WTC11 (cell line): ENCODE results near the gene TRIAP1. TPM values are rescaled to one million over a fixed set of nuclear protein-coding genes. Genes with fewer than 3 reads are reported as not detected.

Experiments used
- ATAC-seq: fragments of 200-7000 bp; cut with Tn5 transposase; 2 replicates; pipeline ENCODE4 v1.10.0; 2021; ENCODE audit warnings: mild to moderate bottlenecking, moderate library complexity
- CTCF ChIA-PET: fragments of 300-600 bp; sonication (Branson Sonifier 250); formaldehyde crosslinking; loops from one replicate; lab custom pipeline; 2021; ENCODE audit warnings: antibody characterized with exemption; lab: Charles Lee
- POLR2A ChIA-PET: fragments of 350-600 bp; sonication (Branson Sonifier 250); formaldehyde crosslinking; loops from one replicate; lab custom pipeline; 2021; ENCODE audit warnings: antibody characterized with exemption; lab: Charles Lee
- DNase-seq: peaks from one replicate; pipeline ENCODE4 v3.0.0; 2021; ENCODE audit warnings: low spot score
- H3K27ac Mint-ChIP-seq: 2 replicates; pipeline ENCODE4 v1.8.0; 2021; ENCODE audit warnings: mixed read lengths
- H3K27me3 Mint-ChIP-seq: 2 replicates; pipeline ENCODE4 v1.8.0; 2021; ENCODE audit warnings: low read depth, mild to moderate bottlenecking, moderate library complexity, mixed read lengths
- H3K36me3 Mint-ChIP-seq: 2 replicates; pipeline ENCODE4 v1.8.0; 2021; ENCODE audit warnings: mixed read lengths
- H3K4me1 Mint-ChIP-seq: 2 replicates; pipeline ENCODE4 v1.8.0; 2022; ENCODE audit warnings: mixed read lengths
- H3K4me3 Mint-ChIP-seq: 2 replicates; pipeline ENCODE4 v1.8.0; 2021; ENCODE audit warnings: mild to moderate bottlenecking, moderate library complexity, mixed read lengths
- H3K9me3 Mint-ChIP-seq: 2 replicates; pipeline ENCODE4 v1.8.0; 2021; ENCODE audit warnings: mixed read lengths
- CBFB ChIP-seq: sonication (generic); formaldehyde crosslinking; IDR thresholded peaks from 2 replicates; pipeline ENCODE4 v1.8.1; 2022; ENCODE audit warnings: mild to moderate bottlenecking, low read depth, missing genetic modification reagents
- E2F1 ChIP-seq: sonication (generic); formaldehyde crosslinking; IDR thresholded peaks from 2 replicates; pipeline ENCODE4 v1.8.0; 2022; ENCODE audit warnings: mild to moderate bottlenecking, missing genetic modification reagents
- ESRRA ChIP-seq: sonication (generic); formaldehyde crosslinking; IDR thresholded peaks from 2 replicates; pipeline ENCODE4 v1.8.1; 2022; ENCODE audit warnings: mild to moderate bottlenecking, missing genetic modification reagents, borderline replicate concordance
- GABPB1 ChIP-seq: sonication (generic); formaldehyde crosslinking; IDR thresholded peaks from 2 replicates; pipeline ENCODE4 v1.8.1; 2023; ENCODE audit warnings: mild to moderate bottlenecking, missing genetic modification reagents
- NFATC4 ChIP-seq: fragments of 250-450 bp; sonication (Bioruptor Pico); IDR thresholded peaks from 2 replicates; pipeline ENCODE4 v1.9.0; 2021; ENCODE audit warnings: mild to moderate bottlenecking
- OVOL2 ChIP-seq: fragments of 250-450 bp; sonication (Bioruptor Pico); IDR thresholded peaks from 2 replicates; pipeline ENCODE4 v1.9.0; 2021; ENCODE audit warnings: mild to moderate bottlenecking, borderline replicate concordance
- PRRX2 ChIP-seq: fragments of 250-450 bp; sonication (Bioruptor Pico); IDR thresholded peaks from 2 replicates; pipeline ENCODE4 v1.8.0; 2021; ENCODE audit warnings: mild to moderate bottlenecking
- RELA ChIP-seq: sonication (generic); formaldehyde crosslinking; IDR thresholded peaks from 2 replicates; pipeline ENCODE4 v1.8.1; 2022; ENCODE audit warnings: missing genetic modification reagents, mild to moderate bottlenecking, borderline replicate concordance
- RORB ChIP-seq: fragments of 250-450 bp; sonication (Bioruptor Pico); IDR thresholded peaks from 2 replicates; pipeline ENCODE4 v1.9.0; 2021; ENCODE audit warnings: mild to moderate bottlenecking
- TEAD1 ChIP-seq: sonication (generic); formaldehyde crosslinking; IDR thresholded peaks from 2 replicates; pipeline ENCODE4 v1.8.0; 2022; ENCODE audit warnings: mild to moderate bottlenecking, missing genetic modification reagents
- USF1 ChIP-seq: sonication (generic); formaldehyde crosslinking; IDR thresholded peaks from 2 replicates; pipeline ENCODE4 v1.8.0; 2022; ENCODE audit warnings: mild to moderate bottlenecking, missing genetic modification reagents
- ZBTB43 ChIP-seq: sonication (generic); formaldehyde crosslinking; IDR thresholded peaks from 2 replicates; pipeline ENCODE4 v1.8.1; 2023; ENCODE audit warnings: mild to moderate bottlenecking, missing genetic modification reagents
- ZNF219 ChIP-seq: sonication (generic); formaldehyde crosslinking; IDR thresholded peaks from 2 replicates; pipeline ENCODE4 v1.8.0; 2023; ENCODE audit warnings: missing genetic modification reagents, mild to moderate bottlenecking, borderline replicate concordance
- ZNF281 ChIP-seq: sonication (generic); formaldehyde crosslinking; IDR thresholded peaks from 2 replicates; pipeline ENCODE4 v1.8.0; 2023; ENCODE audit warnings: mild to moderate bottlenecking, missing genetic modification reagents
- ZNF423 ChIP-seq: fragments of 250-450 bp; sonication (Bioruptor Pico); IDR thresholded peaks from 2 replicates; pipeline ENCODE4 v2.1.2; 2022; ENCODE audit warnings: mild to moderate bottlenecking, moderate library complexity
- total RNA-seq: library from RNA; stranded (reverse); gene quantifications from 3 replicates; pipeline ENCODE4 v1.2.3, GENCODE V29; 2021
- TF ChIP-seq, protein P1 (sequence below): sonication (generic); formaldehyde crosslinking; IDR thresholded peaks from 2 replicates; pipeline ENCODE4 v1.8.1; 2022; ENCODE audit warnings: mild to moderate bottlenecking, missing genetic modification reagents, moderate library complexity, borderline replicate concordance
- TF ChIP-seq, protein P2 (sequence below): sonication (generic); formaldehyde crosslinking; IDR thresholded peaks from 2 replicates; pipeline ENCODE4 v1.8.0; 2022; ENCODE audit warnings: mild to moderate bottlenecking, missing genetic modification reagents
- TF ChIP-seq, protein P3 (sequence below): sonication (generic); formaldehyde crosslinking; IDR thresholded peaks from 2 replicates; pipeline ENCODE4 v1.8.1; 2022; ENCODE audit warnings: low read depth, missing genetic modification reagents, borderline replicate concordance
- TF ChIP-seq, protein P4 (sequence below): fragments of 250-450 bp; sonication (Bioruptor Pico); conservative IDR thresholded peaks from 2 replicates; pipeline ENCODE4 v1.9.0; 2021; ENCODE audit warnings: mild to moderate bottlenecking

TRIAP1 gene
- total RNA-seq, 1 experiment from 2014 or later: 75.3 TPM

- TF ChIP-seq ZNF281 (no peak), USF1 (CRISPR knock-in tag) (no peak), NFATC4 (CRISPR knock-in tag) (no peak), CBFB (no peak), RELA (CRISPR knock-in tag) (no peak), RORB (CRISPR knock-in tag) (no peak), PRRX2 (CRISPR knock-in tag) (no peak), ZNF423 (CRISPR knock-in tag) (no peak), ESRRA (CRISPR knock-in tag) (no peak)
- TF ChIP-seq, protein P1, sequence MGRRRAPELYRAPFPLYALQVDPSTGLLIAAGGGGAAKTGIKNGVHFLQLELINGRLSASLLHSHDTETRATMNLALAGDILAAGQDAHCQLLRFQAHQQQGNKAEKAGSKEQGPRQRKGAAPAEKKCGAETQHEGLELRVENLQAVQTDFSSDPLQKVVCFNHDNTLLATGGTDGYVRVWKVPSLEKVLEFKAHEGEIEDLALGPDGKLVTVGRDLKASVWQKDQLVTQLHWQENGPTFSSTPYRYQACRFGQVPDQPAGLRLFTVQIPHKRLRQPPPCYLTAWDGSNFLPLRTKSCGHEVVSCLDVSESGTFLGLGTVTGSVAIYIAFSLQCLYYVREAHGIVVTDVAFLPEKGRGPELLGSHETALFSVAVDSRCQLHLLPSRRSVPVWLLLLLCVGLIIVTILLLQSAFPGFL (CRISPR knock-in tag): no peak
- TF ChIP-seq, protein P2, sequence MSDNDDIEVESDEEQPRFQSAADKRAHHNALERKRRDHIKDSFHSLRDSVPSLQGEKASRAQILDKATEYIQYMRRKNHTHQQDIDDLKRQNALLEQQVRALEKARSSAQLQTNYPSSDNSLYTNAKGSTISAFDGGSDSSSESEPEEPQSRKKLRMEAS (CRISPR knock-in tag): no peak
- TF ChIP-seq, protein P3, sequence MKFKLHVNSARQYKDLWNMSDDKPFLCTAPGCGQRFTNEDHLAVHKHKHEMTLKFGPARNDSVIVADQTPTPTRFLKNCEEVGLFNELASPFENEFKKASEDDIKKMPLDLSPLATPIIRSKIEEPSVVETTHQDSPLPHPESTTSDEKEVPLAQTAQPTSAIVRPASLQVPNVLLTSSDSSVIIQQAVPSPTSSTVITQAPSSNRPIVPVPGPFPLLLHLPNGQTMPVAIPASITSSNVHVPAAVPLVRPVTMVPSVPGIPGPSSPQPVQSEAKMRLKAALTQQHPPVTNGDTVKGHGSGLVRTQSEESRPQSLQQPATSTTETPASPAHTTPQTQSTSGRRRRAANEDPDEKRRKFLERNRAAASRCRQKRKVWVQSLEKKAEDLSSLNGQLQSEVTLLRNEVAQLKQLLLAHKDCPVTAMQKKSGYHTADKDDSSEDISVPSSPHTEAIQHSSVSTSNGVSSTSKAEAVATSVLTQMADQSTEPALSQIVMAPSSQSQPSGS: no peak
Measured at GRCh38 chr12:120475643-120476042, 29.5 kb upstream of the TRIAP1 start (continued).

GRCh38 chr12:120474616-120474960 lies 28.4 kb upstream of the TRIAP1 start:
- Mint-ChIP-seq H3K27ac (peak overlapping the region; percentile 9; the same call in 1 of the 2 replicates), H3K4me1 (peaks cover 16% of the 10 kb centered on the region), H3K36me3 (no peaks in the 10 kb centered on the region), H3K9me3 (no peaks in the 10 kb centered on the region), H3K4me3 (no peak overlapping the region), H3K27me3 (no peaks in the 10 kb centered on the region)
- CTCF ChIA-PET: interaction anchor here (0.8 to 3.0 kb wide), 8 partner anchors 14 to 175 kb away, joined by 3 to 10 read pairs (median 4); partner anchors contain the start of genes DYNLL1 and SIRT4
- POLR2A ChIA-PET: interaction anchor here (0.6 kb wide), 1 partner anchor 578 kb away, joined by 7 read pairs; no protein-coding TSS in a partner anchor
- peak; percentile 6; the same call in 1 of the 2 replicates for ATAC-seq
- DNase-seq: no peak
- TF ChIP-seq ZBTB43 (CRISPR knock-in tag) (no peak), TEAD1 (no peak), E2F1 (CRISPR knock-in tag) (no peak), OVOL2 (CRISPR knock-in tag) (no peak), ZNF219 (CRISPR knock-in tag) (no peak), NFATC4 (CRISPR knock-in tag) (no peak), GABPB1 (CRISPR knock-in tag) (no peak)
- TF ChIP-seq, protein P4, sequence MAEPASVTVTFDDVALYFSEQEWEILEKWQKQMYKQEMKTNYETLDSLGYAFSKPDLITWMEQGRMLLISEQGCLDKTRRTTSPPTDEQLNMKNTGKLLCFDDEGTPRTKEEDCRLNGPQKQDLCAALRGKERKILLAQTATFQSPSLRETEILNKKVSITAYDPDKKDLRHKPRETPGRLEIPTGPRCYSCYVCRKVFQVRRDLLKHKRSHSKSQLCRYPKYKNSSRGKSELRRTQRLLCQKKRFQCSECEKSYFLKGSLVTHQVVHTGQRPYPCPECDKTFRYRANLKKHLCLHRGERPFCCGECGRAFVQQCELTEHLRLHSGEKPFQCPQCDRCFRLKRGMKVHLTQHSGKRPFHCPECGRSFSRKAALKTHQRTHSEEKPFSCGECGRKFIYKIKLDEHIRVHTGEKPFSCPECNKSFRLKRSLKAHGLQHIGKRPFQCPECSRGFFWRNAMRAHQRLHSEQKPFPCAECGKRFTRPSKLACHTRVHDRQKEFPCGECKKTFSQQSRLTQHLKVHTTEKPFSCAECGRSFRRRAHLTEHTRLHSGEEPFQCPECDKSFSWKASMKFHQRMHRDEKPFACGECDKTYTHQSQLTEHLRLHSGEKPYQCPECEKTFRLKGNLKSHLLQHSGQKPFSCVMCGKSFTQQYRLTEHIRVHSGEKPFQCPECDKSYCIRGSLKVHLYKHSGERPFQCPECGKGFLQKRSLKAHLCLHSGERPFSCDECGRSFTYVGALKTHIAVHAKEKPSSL (CRISPR knock-in tag): no peak
